HG03060 (cell line): ENCODE data around the gene TRIM67.
"Not testable (repeated sequence)": the region's sequence is repeated elsewhere in the genome, so short reads cannot be mapped to it uniquely, and the experiment has no call there.

ENCODE experiments used
- ATAC-seq: cut with Tn5 transposase; IDR thresholded peaks from one replicate; pipeline ENCODE4 v1.9.1; 2021; ENCODE audit warnings: low read depth, moderate number of reproducible peaks; ENCODE audit not compliant: unreplicated experiment

Gene TRIM67

DNA sequence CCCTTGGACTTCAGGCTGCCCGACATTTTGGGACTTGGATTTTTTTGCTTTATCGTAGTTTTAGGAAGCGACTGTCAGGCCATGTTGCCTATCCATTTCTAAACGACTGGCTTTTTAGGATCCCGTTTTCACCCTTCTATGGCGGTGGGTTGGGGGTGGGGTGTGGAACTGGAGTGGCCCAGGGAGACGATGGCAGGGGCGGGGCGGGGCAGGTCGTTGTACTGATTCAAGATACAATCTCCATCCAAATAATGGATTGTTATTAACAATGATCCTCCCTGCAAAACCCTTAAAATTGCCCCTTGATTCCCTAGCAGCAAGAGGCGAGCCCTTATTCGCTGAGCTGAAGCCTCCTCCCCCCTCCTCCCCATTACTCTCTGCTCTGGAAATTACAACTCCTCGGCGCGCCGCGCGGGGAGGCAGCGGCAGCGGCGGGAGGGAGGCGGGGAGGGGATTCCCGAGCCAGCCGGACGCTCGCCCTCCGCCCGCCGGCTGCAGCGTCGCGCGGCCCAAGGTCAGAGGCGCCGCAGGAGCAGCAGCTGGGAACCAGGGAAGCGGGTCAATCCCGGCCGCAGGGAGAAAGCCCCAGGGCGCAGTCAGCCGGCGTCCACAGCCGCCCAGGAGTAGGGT, at the start of gene TRIM67:
Gene TRIM67 (plus strand): TSS at position 392 of the 630 bp plus-strand sequence. CDS start 912 bp downstream, outside the sequence.
- no peak for ATAC-seq

- ATAC-seq: no peak
These were observed 45.1 kb upstream of the TRIM67 start for GRCh38 chr1:231116738-231117137.

GRCh38 chr1:231118704-231119453, 43.0 kb upstream of the TRIM67 start:
- no peak for ATAC-seq

GRCh38 chr1:231121533-231121932, 40.3 kb upstream of the TRIM67 start:
- ATAC-seq: no peak

DNA sequence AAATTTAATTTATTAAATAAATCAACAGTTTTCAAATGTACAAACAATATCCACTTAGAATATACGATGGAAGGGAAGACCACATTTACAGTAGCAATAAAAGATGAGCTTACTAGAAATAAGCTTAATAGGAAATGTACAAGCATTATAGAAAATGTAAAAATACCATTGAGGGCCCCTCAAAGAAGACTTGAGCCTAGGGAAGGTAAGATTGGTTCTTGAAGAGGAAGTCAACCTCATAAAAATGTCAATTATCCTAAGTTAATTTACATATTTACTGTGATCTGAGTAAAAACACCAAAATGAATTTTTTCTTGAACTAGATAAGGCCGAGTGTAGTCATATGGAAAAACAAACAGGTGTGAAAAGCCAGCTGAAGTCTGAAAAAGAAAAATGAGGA, 39.7 kb upstream of the TRIM67 start:
- no peak for ATAC-seq

GRCh38 chr1:231124746-231125145, 37.1 kb upstream of the TRIM67 start:
- ATAC-seq: no peak

GRCh38 chr1:231125972-231126580, 35.8 kb upstream of the TRIM67 start:
- ATAC-seq: no peak

DNA sequence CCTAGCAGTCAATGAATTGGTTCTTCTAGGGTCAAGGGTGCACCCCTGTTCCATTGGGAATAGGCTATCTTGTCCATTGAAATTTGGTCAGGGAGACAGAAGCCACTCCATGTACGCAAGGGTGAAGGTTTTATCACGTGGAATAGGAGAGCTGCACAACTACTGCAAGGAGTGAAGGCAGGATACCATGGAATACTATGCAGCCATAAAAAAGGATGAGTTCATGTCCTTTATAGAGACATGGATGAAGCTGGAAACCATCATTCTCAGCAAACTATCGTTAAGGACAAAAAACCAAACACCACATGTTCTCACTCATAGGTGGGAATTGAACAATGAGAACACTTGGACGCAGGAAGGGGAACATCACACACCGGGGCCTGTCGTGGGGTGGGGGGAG, 34.8 kb upstream of the TRIM67 start:
- ATAC-seq: not testable (repeated sequence)

GRCh38 chr1:231128471-231128870, 33.4 kb upstream of the TRIM67 start:
- ATAC-seq: not testable (repeated sequence)

- ATAC-seq: no peak
These were observed 31.3 kb upstream of the TRIM67 start for GRCh38 chr1:231130544-231130943.

- not testable (repeated sequence) for ATAC-seq
These were observed 29.3 kb upstream of the TRIM67 start for GRCh38 chr1:231132591-231132990.

GRCh38 chr1:231134624-231135023, 27.2 kb upstream of the TRIM67 start:
- no peak for ATAC-seq

GRCh38 chr1:231138236-231138635, 23.6 kb upstream of the TRIM67 start:
- no peak for ATAC-seq

DNA sequence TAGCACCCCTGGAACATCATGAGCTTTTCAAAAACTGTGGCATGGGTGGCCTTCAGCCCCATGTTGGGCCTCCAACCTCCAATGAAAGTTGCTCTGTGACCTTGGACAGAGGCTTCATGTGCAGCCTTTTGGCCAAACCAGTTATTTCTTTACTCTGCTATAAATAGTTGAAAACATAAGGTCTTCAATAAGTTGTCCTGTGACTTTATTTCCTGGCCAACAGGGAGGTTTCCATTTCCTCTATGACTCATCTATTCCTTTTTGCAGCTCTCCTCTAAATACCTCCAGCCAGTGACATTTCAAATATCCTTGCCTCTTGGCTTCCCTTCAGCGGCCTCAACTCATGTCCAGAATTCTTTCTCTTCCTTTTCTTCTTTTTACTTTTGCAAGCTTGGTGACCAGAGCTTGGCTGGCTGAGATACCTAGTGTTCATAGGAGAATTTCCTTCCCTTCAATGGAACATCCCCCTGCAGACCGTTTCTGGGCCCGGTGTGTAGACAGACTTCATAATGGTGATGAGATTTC, 22.7 kb upstream of the TRIM67 start:
- ATAC-seq: no peak

DNA sequence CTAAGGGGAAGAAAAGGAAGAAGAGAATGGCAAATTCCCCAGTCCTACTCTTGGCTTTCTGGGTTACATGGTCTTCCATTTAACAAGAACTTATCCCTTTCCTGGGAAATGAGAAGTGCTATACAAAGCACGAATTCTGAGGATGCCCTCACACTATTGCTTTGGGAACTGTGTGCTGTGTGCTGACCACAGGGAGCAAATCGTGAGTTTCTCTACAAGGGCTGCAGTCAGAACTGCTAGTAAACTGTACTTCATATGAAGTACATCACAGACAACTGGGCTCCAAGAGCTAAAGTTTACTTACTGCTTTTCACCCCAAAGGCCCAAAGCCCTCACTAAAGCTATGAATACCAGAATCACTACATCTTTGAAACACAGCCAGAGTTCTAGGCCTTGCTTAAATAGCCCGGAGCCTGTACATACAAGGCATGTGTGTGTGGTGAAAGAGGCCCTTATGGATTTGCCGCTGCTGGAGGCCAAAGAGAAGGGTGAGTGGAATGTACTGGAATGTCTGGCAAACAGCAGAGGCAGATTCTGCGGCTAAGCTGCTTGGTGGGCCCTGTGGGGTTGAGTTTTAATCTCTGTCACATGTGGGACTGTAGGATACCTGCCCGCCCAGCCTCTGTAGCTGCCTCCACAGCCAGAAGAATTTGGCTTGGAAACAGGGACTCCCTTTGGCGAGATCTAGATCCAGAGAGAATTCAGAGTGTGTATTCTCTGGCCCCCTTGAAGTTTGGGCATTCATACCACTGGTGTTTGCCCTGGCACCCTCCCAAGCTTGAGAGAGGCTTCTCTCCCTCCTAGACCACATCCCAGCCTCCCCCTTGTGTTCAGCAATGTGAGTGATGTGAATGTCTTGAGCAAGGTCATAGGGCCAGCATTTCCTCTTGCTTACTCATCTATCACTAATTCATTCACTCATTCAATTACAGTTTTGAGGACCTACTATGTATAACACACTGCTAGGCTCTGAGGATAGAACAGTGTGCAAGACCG, 21.9 kb upstream of the TRIM67 start:
- ATAC-seq: no peak

DNA sequence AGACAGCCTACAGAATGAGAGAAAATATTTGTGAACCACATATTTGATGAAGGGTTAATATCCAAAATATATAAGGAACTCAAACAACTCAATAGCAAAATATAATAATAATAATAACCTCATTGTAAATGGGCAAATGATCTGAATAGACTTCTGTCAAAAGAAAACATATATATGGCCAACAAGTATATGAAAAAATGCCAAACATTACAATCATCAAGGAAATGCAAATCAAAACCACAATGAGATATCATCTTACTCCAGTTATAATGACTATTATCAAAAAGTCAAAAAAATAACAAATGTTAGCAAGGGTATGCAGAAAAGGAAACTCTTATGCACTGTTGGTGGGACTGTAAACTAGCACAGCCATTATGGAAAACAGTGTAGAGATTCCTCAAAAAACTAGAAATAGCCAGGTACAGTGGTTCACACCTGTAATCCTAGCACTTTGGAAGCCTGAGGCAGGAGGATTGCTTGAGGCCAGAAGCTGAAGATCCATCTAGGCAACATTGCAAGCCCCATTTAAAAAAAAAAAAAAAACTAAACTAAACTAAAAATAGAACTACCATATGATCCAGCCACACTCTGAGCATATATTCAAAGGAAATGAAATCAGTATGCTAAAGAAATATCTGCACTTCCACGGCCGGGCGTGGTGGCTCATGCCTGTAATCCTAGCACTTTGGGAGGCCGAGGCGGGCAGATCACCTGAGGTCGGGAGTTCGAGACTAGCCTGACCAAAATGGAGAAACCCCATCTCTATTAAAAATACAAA, 17.3 kb upstream of the TRIM67 start:
- ATAC-seq: no peak

DNA sequence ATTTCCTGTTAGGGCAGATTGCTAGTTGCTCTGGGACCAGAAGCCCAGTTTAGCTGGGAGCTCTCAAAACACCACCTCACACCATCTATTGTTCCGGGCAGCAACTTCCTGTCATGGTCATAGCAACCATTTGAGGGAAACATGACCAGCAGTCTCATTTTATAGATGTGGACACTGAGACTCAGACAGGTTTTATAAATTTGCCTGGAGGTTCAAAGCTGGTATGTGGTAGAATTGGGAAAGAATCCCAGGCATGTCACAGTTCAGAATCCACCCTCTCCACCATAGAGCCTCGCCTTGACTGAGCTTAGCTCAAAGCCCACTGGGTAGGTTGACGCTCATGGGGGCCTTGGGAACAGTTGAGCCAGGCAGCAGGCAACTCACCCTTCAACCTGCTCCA, 14.0 kb upstream of the TRIM67 start:
- no peak for ATAC-seq

DNA sequence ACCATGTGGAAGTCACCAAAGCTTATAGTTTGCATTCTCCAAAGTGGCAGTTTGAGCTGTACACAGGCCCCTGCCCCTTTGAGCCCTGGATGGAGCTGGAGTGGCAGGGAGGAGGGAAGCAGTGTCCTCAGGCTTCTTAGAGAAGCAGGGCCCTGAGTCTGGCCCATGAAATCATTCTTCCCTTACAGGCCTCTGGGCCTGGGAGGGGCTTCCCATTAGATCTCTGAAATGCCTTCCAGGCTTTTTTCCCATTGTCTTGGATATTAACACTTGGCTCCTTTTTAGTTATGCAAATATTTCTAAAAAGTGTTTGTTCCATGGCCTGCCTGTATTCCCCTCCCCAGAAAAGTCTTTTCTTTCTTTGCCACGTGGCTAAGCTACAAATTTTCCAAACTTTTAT, 10.0 kb upstream of the TRIM67 start:
- ATAC-seq: no peak

GRCh38 chr1:231153726-231154125, 8.1 kb upstream of the TRIM67 start:
- no peak for ATAC-seq

- no peak for ATAC-seq
These were observed 6.0 kb upstream of the TRIM67 start for GRCh38 chr1:231155808-231156207.
